Measurements from ENCODE around the gene KLHDC3.
"Not testable (repeated sequence)": the region's sequence is repeated elsewhere in the genome, so short reads cannot be mapped to it uniquely, and the experiment has no call there.

Gene KLHDC3

GRCh38 chr6:43033496-43034189 is 19.6 kb downstream of the KLHDC3 start:
- DNase-seq, result no peak

- DNase-seq, result no peak
Observed at GRCh38 chr6:43034190-43034525, 20.1 kb downstream of the KLHDC3 start.

GRCh38 chr6:43035495-43036194 is 21.6 kb downstream of the KLHDC3 start:
- DNase-seq, result no peak

- no peak for DNase-seq
Observed at GRCh38 chr6:43036712-43037111, 22.7 kb downstream of the KLHDC3 start.

GRCh38 chr6:43037197-43037596 is 23.1 kb downstream of the KLHDC3 start:
- DNase-seq, result no peak

GRCh38 chr6:43037706-43038105 is 23.7 kb downstream of the KLHDC3 start:
- DNase-seq, result no peak

GRCh38 chr6:43038727-43039126 is 24.7 kb downstream of the KLHDC3 start:
- no peak for DNase-seq

- DNase-seq, result no peak
Observed at GRCh38 chr6:43040542-43041257, 26.7 kb downstream of the KLHDC3 start.

- DNase-seq, result not testable (repeated sequence)
Observed at GRCh38 chr6:43041475-43041874, 27.4 kb downstream of the KLHDC3 start.

- no peak for DNase-seq
Observed at GRCh38 chr6:43043310-43043709, 29.3 kb downstream of the KLHDC3 start.

GRCh38 chr6:43045371-43045930 is 31.4 kb downstream of the KLHDC3 start:
- no peak for DNase-seq

GRCh38 chr6:43047998-43048397 is 33.9 kb downstream of the KLHDC3 start:
- no peak for DNase-seq

- no peak for DNase-seq
Observed at GRCh38 chr6:43050981-43051380, 36.9 kb downstream of the KLHDC3 start.

- DNase-seq, result no peak
Observed at GRCh38 chr6:43052225-43052841, 38.3 kb downstream of the KLHDC3 start.

- DNase-seq, result peak; percentile 66
Observed at GRCh38 chr6:43052842-43053544, 38.9 kb downstream of the KLHDC3 start.

GRCh38 chr6:43053545-43054205 is 39.6 kb downstream of the KLHDC3 start, which contains the start of gene CUL7:
CUL7 (minus strand) TSS chr6:43053851; CDS start chr6:43052788, 1,063 bp downstream.
- peak; percentile 98 for DNase-seq

GRCh38 chr6:43054206-43054943 is 40.3 kb downstream of the KLHDC3 start:
- DNase-seq, result no peak

GRCh38 chr6:43055966-43056365 is 41.9 kb downstream of the KLHDC3 start:
- no peak for DNase-seq

GRCh38 chr6:43058531-43058930 is 44.5 kb downstream of the KLHDC3 start:
- peak; percentile 50 for DNase-seq

GRCh38 chr6:43059168-43060033 is 45.4 kb downstream of the KLHDC3 start, which contains the start of the genes KLC4 and MRPL2:
KLC4 (plus strand) TSS chr6:43059631; CDS start chr6:43061336, 1,705 bp downstream.
MRPL2 (minus strand) TSS chr6:43059434; CDS start chr6:43059381, 53 bp downstream.
- DNase-seq, result peak; percentile 100
